BLaER1 treated with 17β-estradiol and CSF1 and Interleukin-3, amounts not matched to agents 10 nM and 100 nM (cell line): ENCODE measurements around the gene TRPM7.

ENCODE experiments used
- H3K27ac ChIP-seq, 11 experiments: shearing (Covaris generic); formaldehyde crosslinking; 2 replicates each; pipeline ENCODE4 v1.8.1; 2022
- H3K27me3 ChIP-seq, 11 experiments: shearing (Covaris generic); formaldehyde crosslinking; 2 replicates each; pipeline ENCODE4 v1.8.1; 2022
- H3K36me3 ChIP-seq, 11 experiments: shearing (Covaris generic); formaldehyde crosslinking; 2 replicates each; pipeline ENCODE4 v1.8.1; 2022
- H3K4me1 ChIP-seq, 10 experiments: shearing (Covaris generic); formaldehyde crosslinking; 2 replicates each; pipeline ENCODE4 v1.8.1; 2022
- H3K4me2 ChIP-seq, 11 experiments: shearing (Covaris generic); formaldehyde crosslinking; 2 replicates each; pipeline ENCODE4 v1.8.1; 2022
- H3K4me3 ChIP-seq, 10 experiments: shearing (Covaris generic); formaldehyde crosslinking; 2 replicates each; pipeline ENCODE4 v1.8.1; 2022
- H3K9ac ChIP-seq, 11 experiments: shearing (Covaris generic); formaldehyde crosslinking; 2 replicates each; pipeline ENCODE4 v1.8.1; 2022
- H3K9me3 ChIP-seq, 11 experiments: shearing (Covaris generic); formaldehyde crosslinking; replicated peaks in 1 of 11; 2 replicates each; pipeline ENCODE4 v1.8.1; 2022
- H4K20me1 ChIP-seq, 11 experiments: shearing (Covaris generic); formaldehyde crosslinking; 2 replicates each; pipeline ENCODE4 v1.8.1; 2022
- Cebpa-rat ChIP-seq, 11 experiments: shearing (Covaris generic); IDR thresholded peaks; 2 replicates each; pipeline ENCODE4 v1.8.1; 2022

Gene TRPM7

DNA sequence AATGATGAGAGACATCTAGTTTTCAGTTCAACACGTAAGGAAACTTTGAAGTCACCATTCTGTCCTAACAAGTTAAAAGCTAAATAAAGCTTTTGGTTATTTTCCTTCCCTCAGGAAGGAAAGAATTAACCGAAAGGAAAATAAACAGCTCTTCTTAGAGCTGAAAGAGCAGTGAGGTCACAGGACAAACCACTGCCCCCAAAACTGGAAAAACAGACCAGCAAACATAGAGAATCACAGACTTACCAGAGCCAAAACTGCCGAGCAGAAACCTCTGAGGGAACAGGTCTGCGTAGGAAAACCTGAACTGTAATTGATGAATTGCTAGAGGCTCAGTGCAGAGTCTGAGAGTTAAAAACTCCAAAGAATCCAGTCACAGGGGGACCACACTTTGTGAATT lies 154.8 kb downstream of the TRPM7 start:
- peak overlapping the region in 8 of 11 experiments; percentile 20 to 64 (median 50); a peak in 16 of 22 replicates for H3K4me2 ChIP-seq
- H4K20me1 ChIP-seq, result no peaks in the 10 kb centered on the region
- no peak for TF ChIP-seq Cebpa-rat (IDR thresholded peaks at IDR 0.05)
- H3K4me3 ChIP-seq, result no peak overlapping the region
- H3K9ac ChIP-seq, result 0 out of 22 replicates have a peak overlapping the region, but pooled peaks of 1 of the 11 experiments have one; percentile 29
- H3K4me1 ChIP-seq, result peaks cover 0 to 29% (median 11%) of the 10 kb centered on the region in 10 experiments; a peak in 13 of 20 replicates
- H3K27me3 ChIP-seq, result no peaks in the 10 kb centered on the region
- H3K27ac ChIP-seq, result no peak overlapping the region
- H3K36me3 ChIP-seq, result no peaks in the 10 kb centered on the region
- 0 out of 22 replicates have a peak, but pooled peaks cover 0 to 7% (median 0%) of the 10 kb centered on the region in 11 experiments for H3K9me3 ChIP-seq

DNA sequence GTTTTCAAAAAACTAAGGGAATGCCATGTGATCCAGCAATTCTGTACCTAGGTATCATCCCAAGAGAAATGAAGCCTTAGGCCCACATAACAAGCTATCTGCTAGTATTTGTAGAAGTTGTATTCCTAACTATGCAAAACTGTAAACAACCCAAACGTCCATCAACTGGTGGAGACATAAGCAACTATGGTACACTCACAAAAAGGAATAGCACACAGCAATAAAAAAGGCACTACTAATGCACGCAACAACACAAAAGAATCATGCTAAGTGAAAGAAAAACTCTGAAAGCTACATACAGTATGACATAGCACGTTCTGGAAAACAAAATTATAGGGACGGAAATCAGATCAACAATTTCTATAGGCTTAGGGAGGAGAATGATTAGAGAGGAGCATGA lies 155.4 kb downstream of the TRPM7 start:
- TF ChIP-seq Cebpa-rat (IDR thresholded peaks at IDR 0.05), result no peak
- H3K36me3 ChIP-seq, result no peaks in the 10 kb centered on the region
- H3K9ac ChIP-seq, result no peak overlapping the region
- 0 out of 22 replicates have a peak, but pooled peaks cover 0 to 7% (median 0%) of the 10 kb centered on the region in 11 experiments for H3K9me3 ChIP-seq
- no peaks in the 10 kb centered on the region for H4K20me1 ChIP-seq
- no peak overlapping the region for H3K27ac ChIP-seq
- H3K4me1 ChIP-seq, result peaks cover 0 to 29% (median 11%) of the 10 kb centered on the region in 10 experiments; a peak in 13 of 20 replicates
- no peaks in the 10 kb centered on the region for H3K27me3 ChIP-seq
- no peak overlapping the region for H3K4me3 ChIP-seq
- H3K4me2 ChIP-seq, result peak overlapping the region in 7 of 11 experiments; percentile 39 to 64 (median 55); a peak in 11 of 22 replicates

DNA sequence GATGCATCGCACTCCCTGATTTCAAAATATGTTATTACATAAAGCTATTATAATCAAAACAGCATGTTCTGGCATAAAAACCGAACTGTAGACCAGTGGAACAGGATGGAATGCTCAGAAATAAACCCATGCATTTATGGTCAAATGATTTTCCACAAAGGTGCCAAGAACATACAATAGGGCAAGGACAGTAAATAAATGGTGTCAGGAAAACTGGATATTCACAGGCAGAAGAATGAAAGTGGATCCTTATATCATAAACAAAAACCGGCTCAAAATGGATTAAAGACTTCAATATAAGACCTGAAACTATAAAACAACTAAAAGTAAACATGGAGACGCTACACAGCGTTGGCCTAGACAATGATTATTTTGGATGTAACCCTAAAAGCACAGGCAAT lies 162.7 kb downstream of the TRPM7 start:
- Histone ChIP-seq H3K9me3 (peaks cover 0 to 5% (median 0%) of the 10 kb centered on the region in 11 experiments; a peak in 5 of 22 replicates), H3K4me3 (no peak overlapping the region), H3K4me1 (no peaks in the 10 kb centered on the region), H3K27ac (no peak overlapping the region), H3K36me3 (no peaks in the 10 kb centered on the region), H3K4me2 (no peak overlapping the region), H4K20me1 (no peaks in the 10 kb centered on the region), H3K27me3 (no peaks in the 10 kb centered on the region), H3K9ac (no peak overlapping the region)
- TF ChIP-seq Cebpa-rat (IDR thresholded peaks at IDR 0.05), result no peak

DNA sequence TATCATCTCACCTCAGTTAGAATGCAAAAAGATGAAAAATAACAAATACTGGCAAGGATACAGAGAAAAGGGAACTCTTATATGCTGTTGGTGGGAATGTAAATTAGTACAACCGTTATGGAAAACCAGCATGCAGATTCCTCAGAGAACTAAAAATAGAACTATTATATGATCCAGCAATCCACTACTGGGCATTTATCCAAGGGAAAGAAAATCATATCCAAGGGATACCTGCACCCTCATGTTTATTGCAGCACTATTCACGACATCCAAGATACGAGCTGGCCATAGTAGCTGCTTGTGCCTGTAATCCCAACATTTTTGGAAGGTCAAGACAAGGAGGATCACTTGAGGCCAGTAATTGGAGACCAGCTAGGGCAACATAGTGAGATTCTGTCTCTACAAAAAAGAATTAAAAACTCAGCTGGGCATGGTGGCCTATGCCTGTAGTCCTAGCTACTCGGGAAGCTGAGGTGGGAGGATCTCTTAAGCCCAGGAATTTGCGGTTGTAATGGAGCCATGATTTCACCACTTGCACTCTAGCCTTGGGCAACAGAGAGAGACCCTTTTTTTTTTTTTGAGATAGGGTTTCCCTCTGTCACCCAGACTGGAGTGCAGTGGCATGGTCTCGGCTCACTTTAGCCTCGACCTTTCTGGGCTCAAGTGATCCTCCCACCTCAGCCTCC lies 166.7 kb downstream of the TRPM7 start:
- Histone ChIP-seq H3K4me3 (no peak overlapping the region), H3K4me2 (no peak overlapping the region), H3K4me1 (no peaks in the 10 kb centered on the region), H3K27me3 (no peaks in the 10 kb centered on the region), H3K9ac (no peak overlapping the region), H3K9me3 (peaks cover 11 to 23% (median 15%) of the 10 kb centered on the region in 11 experiments), H3K36me3 (peaks cover 0 to 7% (median 0%) of the 10 kb centered on the region in 11 experiments; a peak in 4 of 22 replicates), H4K20me1 (no peaks in the 10 kb centered on the region), H3K27ac (no peak overlapping the region)
- no peak for TF ChIP-seq Cebpa-rat (IDR thresholded peaks at IDR 0.05)

DNA sequence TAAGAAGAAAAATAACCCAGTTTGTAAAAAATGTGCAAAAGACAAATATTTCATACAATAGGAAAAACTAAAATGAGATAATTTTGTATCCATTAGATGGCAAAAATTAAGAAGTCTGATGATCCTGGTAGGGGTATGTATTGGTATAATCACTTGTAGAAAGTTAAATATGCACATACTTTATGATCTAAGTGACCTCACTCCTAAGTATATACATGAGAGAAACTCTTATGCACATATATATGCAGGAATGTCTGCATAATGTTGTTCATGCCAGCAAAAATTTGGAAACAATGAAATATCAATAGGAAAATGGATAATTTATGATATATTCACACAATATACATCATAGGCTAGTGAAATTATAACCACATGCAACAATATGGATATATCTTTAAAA lies 173.6 kb downstream of the TRPM7 start:
- Histone ChIP-seq H3K36me3 (peaks cover 0 to 11% (median 0%) of the 10 kb centered on the region in 11 experiments; a peak in 5 of 22 replicates), H4K20me1 (no peaks in the 10 kb centered on the region), H3K4me1 (no peaks in the 10 kb centered on the region), H3K27me3 (no peaks in the 10 kb centered on the region), H3K9me3 (peaks cover 6 to 13% (median 9%) of the 10 kb centered on the region in 11 experiments), H3K27ac (no peak overlapping the region), H3K9ac (no peak overlapping the region), H3K4me2 (no peak overlapping the region), H3K4me3 (no peak overlapping the region)
- TF ChIP-seq Cebpa-rat (IDR thresholded peaks at IDR 0.05), result no peak
